HUDEP-2 (cell line): ENCODE data around the gene ALB.
"Not testable (repeated sequence)": the region's sequence is repeated elsewhere in the genome, so short reads cannot be mapped to it uniquely, and the experiment has no call there.

Source experiments
- DNase-seq, 76 experiments: peaks; one replicate each; lab custom pipeline; 2025; ENCODE audit not compliant: unreplicated experiment in 76 of 76; lab: John Stamatoyannopoulos, UW

Gene ALB

DNA sequence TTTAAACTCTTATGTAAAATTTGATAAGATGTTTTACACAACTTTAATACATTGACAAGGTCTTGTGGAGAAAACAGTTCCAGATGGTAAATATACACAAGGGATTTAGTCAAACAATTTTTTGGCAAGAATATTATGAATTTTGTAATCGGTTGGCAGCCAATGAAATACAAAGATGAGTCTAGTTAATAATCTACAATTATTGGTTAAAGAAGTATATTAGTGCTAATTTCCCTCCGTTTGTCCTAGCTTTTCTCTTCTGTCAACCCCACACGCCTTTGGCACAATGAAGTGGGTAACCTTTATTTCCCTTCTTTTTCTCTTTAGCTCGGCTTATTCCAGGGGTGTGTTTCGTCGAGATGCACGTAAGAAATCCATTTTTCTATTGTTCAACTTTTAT, at the start of gene ALB:
Gene ALB (plus strand): TSS at position 246 of the 400 bp plus-strand sequence. CDS start 41 bp downstream, at position 287.
- DNase-seq, result no peak

DNA sequence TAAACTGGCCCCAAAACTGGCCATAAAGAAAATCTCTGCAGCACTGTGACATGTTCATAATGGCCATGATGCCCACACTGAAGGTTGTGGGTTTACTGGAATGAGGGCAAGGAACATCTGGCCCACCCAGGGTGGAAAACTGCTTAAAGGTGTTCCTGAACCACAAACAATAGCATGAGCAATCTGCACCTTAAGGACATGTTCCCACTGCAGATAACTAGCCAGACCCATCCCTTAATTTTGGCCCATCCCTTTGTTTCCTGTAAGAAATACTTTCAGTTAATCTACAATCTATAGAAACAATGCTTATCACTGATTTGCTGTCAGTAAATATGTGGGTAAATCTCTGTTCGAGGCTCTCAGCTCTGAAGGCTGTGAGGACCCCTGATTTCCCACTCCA, 46.9 kb upstream of the ALB start:
- not testable (repeated sequence) for DNase-seq

DNA sequence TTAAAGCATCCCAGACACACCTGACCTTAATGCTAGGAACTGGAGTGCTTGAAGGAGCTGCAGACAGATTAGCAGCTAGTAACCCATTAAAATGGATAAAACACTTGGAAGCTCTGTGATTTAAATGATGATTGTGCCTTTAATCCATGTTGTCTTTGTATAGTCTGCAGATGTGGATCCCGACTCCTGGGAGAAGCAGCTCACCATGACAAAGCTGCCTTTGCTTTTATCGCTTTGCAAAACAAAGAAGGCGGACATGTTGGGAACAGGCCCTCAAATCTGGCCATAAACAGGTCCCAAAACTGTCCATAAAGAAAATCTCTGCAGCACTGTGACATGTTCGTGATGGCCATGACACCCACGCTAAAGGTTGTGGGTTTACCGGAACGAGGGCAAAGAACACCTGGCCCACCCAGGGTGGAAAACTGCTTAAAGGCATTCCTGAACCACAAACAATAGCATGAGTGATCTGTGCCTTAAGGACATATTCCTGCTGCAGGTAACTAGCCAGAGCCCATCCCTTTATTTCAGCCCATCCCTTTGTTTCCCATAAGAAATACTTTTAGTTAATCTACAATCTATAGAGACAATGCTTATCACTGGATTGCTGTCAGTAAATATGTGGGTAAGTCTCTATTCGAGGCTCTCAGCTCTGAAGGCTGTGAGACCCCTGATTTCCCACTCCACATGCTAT, 34.4 kb upstream of the ALB start:
- DNase-seq, result not testable (repeated sequence)

DNA sequence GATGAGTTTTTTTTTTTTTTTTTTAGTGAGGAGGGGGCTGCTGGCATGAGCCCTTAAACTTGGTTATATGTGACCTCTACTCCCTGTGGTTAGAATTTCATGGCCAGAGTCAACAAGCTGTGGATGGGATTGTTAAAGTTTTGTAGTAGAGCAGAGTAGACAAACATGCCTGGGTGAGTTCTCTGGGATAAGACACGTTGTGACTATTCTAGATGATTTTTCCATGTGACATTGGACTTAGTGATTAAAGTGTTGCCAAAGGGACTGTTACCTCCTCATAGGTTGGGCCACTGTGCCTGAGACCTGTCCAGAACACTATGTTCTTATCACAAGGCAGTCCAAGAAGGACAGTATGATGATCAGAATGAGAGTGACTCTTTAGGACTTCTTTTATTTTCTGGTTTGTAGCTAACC, 28.8 kb upstream of the ALB start:
- no peak for DNase-seq

DNA sequence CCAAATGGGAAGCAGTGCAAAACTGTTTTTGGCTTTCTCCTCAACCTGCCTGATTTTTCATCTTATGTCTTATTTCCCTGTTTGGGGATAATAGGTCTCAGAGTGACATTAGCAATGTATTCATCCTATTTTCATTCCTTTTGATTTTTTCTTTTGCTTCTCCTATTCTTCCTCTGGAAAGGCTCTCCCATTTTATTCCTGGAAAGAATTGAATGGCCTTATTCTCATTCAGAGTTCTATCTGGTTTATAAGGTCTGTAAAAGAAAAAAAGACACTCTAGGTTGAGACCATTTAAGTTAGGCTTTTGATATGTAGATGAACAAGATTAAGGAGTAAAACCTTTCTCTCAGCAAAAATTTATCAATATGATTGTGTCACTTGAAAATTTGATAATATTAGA, 27.8 kb upstream of the ALB start:
- DNase-seq, result no peak

DNA sequence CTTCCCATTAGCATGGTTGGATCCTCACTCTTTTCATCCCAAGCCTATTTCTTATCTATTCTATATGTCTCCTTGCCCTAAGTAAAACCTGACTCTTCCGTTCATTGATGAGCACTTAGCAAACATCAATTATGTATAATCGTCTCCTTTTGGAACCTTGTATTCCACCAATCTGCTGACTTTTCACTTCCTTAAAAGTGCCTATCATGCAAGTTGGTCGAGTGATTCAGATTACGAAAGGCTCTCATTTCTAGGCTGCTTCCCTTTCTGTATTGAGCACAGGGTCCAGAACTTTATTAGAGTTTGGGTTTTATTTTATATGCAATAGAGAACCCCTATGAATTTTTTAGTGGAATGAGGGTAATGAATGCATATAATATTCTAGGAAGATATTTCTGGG, 27.1 kb upstream of the ALB start:
- DNase-seq, result no peak

DNA sequence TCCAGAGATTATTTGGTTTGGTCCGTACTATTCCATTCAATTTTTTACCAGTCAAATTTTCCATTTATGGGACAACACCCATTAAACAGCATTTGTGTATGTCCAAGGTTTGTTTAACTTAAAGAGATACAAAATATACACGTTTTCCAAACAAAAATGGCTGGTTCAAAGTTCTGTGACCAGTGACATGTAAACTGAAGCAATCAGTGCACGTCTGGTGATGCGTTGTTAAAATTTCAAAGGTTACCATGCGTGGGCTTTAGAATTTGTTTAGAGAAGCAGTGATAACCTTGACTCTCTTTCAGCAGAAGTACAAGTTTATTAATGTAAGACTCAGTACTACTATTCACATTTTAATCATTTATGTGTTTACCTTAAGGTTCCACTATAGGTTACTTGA, 25.2 kb upstream of the ALB start:
- no peak for DNase-seq

DNA sequence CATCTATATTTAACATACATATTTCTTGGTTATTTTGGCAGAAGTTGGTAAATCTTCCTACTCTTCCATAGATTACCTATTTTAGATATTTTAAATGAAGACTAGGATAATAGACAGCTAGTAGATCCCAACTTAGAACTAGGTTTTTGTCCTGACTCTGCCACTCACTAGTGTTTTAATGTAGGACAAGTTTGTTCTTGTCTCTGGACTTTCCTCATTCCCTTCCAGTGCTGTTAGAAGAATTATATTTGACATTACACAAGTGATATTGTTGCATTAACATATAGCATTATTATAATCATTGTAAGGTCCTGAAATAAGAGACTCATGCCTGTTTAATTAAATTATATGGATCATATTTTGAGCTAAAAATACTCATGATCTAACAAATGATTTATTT, 24.1 kb upstream of the ALB start:
- DNase-seq, result no peak

DNA sequence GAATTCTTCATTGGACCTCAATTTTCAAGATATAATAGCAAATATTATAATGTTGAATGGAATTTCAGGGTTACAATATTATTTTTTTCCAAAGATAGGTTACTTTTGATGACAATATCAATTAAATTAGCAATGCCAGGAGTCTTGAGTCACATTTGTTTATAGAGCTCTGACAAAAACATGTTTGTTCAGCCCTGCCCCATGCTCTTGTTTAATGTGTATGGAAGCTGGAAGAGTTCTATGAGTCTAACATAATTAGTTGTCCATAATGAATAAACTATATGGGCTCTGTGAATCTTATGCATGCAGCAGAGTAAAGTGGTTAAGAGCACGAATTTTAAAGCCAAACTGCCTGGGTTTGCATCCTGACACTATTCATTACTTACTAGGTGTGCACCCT, 22.9 kb upstream of the ALB start:
- DNase-seq, result no peak

DNA sequence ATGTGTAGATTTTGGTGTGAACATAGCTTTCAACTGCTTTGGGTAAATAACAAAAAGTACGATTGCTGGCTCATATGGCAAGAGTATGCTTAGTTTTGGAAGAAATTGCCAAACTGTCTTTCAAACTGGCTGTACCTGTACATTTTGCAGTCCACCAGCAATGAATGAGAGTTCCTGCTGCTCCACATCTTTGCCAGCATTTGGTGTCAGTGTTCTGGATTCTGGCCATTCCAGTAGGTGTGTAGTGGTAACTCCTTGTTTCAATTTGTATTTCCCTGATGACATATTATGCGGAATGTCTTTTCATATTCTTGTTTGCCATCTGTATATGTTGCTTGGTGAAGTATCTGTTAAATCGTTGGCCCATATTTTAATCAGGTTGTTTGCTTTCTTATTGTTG, 20.6 kb upstream of the ALB start:
- DNase-seq, result no peak

DNA sequence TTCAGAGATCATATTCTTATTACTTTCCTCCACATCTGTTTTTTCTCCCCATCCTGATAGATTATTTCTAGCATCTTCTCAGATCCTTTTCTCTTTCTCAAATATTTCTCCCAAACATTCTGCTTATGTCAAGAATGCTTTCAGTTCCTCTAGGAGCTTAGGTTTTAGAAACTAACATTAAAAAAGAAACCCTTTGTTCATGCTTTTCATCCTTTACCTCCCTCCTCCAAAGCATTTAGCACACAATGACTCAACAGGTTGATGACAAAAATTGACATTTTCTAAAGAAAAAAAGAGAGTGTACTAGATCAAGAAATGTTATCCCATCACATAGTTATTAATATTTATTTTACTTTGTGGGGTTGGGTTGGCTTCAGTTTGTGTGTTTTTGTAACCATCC, 16.5 kb upstream of the ALB start:
- DNase-seq, result no peak

DNA sequence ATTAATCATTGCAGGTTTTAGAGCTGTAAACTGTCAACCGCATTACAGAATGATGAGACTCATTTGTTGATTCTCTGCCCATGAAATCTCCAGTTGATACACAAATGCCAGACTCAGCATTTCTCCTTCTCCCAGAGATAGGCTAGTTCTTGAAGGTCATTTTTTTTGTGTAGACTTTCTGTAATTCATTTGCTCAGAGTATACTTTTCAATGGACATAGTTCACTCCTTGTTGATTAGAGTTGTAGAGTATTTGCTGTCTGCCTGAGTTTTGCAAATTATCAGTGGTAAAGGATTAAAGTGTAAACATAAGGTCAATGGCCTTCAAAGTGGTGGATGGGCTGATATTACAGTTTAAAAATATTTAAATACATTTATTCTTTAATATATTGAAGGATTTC, 15.2 kb upstream of the ALB start:
- no peak for DNase-seq

DNA sequence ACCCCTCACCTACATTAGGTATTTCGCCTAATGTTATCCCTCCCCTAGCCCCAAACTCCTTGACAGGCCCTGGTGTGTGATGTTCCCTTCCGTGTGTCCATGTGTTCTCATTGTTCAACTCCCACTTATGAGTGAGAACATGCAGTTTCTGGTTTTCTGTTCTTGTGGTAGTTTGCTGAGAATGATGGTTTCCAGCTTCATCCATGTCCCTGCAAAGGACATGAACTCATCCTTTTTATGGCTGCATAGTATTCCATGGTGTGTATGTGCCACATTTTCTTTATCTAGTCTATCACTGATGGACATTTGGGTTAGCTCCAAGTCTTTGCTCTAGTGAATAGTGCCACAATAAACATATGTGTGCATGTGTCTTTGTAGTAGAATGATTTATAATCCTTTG, 14.4 kb upstream of the ALB start:
- DNase-seq, result not testable (repeated sequence)

DNA sequence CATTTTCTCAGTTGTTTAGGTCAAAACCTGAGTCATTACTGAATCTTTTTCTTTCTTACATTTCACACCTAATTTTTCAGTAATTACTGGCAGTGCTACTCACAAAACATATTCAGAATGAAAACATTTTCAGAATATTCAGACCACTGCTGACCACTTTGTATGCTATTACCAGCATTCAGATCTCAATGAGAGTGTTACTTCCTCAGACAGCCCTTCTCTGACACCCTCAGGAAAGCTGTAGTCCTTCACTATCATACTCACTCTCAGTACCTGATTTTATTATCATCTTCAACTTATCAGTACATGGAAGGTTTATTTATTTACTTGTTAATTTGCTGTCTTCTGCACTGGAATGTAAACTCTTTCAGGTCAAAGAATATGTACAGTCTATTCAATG, 12.3 kb upstream of the ALB start:
- DNase-seq, result no peak

DNA sequence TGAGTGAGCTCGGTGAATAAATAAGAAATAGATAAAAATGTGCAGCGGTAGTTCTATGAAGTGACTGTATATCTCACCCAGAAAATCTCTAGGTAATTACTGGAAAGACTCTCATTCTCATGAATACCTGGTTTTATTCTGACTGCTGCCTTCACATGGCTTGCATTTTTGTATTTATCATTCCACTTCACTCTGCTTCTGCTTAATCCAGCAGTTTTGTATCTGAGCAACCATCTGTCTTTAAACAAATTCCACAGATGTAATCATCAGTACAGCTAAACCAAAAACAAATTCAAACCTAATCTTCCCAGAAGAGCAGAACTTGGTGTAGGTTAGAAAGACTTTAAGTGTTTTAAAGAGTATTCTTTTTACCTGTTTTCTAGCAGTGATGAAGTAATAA, 11.2 kb upstream of the ALB start:
- no peak for DNase-seq

DNA sequence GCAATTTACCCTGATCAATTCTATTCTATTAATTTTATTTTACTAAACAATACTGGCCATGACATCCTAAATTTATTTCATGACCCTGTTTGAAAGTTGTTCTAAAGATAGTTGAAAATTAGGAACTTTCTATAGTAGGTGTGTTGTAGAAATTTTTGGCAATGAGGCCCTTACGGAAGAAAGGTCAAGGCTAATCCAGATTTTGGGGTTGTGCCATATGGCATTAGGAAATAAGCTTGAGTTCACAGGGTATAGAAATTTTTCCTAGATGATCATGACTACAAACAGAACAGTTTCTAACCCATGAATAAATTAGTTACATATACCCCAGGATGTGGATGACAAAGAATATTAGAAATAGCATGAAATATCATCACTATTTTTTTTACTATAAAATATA, 7.8 kb upstream of the ALB start:
- DNase-seq, result no peak

DNA sequence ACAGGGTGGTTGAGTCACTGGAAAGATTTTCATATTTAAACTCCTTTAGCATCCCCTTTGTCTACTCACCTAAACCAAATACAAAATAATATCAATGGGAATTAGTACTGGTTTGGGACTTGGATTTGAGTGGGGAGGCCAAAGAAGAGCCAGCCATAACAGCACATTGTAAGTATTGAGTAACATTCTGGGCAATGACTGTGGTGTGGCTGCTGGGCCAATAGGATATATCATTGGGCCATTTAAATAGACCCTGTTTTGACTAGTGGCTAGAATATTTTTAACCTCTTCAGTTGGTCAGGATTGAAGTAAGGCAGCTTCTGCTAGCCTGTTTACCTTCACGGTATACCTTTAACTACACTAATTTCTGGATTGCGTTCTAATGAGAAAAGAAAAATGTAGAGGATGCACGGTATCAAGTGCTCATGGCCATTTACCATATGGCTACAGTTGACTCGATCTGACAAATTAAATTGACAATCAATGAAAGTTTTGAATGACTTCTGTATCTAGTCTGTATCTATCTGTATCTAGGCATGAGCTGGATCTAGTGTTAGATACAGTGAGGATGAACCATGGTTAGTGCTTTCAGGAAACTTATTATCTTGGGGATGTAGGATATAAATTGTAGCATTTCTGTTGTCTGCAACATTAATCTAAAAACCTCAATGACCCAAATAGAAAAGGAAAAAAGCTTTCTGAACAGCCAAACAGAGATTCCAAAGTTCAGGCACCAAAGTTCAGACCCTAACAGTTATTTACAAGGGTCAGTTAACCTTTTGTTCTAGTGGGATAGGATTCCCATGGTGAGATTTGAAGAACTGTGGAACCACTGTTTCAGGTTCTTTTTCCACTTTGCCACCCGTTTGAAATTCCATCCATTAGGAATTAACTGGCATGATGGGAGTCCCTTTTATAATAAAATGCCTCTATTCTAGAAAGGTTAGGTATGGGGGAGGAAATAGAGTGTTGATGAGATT, 6.8 kb upstream of the ALB start:
- no peak for DNase-seq

DNA sequence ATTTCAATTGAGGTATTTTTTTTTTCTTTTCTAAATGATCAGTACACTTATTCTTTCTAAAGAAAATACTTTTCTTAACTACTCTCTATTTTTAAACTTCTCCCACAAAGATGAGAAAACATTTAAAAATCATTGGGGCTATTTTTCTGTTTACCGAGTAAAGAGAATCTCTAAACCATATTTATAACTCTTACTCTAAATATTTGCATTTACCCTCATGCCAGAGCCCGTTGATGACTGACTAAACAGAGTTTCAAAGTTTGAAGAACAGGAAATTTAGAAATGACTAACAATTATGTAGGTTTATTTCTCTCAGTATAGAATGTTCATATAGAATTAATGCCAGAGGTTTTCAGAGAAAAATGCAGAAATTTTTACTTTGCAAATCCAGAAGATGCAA, 2.7 kb upstream of the ALB start:
- no peak for DNase-seq

DNA sequence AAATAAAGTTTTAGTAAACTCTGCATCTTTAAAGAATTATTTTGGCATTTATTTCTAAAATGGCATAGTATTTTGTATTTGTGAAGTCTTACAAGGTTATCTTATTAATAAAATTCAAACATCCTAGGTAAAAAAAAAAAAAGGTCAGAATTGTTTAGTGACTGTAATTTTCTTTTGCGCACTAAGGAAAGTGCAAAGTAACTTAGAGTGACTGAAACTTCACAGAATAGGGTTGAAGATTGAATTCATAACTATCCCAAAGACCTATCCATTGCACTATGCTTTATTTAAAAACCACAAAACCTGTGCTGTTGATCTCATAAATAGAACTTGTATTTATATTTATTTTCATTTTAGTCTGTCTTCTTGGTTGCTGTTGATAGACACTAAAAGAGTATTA, 370 bp downstream of the ALB start:
- no peak for DNase-seq

DNA sequence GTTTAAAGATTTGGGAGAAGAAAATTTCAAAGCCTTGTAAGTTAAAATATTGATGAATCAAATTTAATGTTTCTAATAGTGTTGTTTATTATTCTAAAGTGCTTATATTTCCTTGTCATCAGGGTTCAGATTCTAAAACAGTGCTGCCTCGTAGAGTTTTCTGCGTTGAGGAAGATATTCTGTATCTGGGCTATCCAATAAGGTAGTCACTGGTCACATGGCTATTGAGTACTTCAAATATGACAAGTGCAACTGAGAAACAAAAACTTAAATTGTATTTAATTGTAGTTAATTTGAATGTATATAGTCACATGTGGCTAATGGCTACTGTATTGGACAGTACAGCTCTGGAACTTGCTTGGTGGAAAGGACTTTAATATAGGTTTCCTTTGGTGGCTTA, 1.1 kb downstream of the ALB start:
- no peak for DNase-seq

DNA sequence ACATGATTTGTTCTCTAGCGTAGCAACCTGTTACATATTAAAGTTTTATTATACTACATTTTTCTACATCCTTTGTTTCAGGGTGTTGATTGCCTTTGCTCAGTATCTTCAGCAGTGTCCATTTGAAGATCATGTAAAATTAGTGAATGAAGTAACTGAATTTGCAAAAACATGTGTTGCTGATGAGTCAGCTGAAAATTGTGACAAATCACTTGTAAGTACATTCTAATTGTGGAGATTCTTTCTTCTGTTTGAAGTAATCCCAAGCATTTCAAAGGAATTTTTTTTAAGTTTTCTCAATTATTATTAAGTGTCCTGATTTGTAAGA, 2.4 kb downstream of the ALB start:
- no peak for DNase-seq

DNA sequence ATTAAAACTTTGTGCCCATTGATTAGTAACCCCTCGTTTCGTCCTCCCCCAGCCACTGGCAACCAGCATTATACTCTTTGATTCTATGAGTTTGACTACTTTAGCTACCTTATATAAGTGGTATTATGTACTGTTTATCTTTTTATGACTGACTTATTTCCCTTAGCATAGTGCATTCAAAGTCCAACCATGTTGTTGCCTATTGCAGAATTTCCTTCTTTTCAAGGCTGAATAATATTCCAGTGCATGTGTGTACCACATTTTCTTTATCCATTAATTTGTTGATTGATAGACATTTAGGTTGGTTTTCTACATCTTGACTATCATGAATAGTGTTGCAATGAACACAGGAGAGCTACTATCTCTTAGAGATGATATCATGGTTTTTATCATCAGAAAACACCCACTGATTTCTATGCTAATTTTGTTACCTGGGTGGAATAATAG, 3.2 kb downstream of the ALB start:
- no peak for DNase-seq
